Stomach (tissue), 9 donors: ENCODE data around the gene PUS1. TPM values are rescaled to one million over a fixed set of nuclear protein-coding genes. Genes with fewer than 3 reads are reported as not detected.

Experiments
- DNase-seq, 2 donors: peaks; one replicate each; pipeline versions ENCODE4 v3.0.0 to v3.0.0-alpha.2; 2013 to 2019
- H3K27ac ChIP-seq, 5 donors: fragments of 200-600 bp in 4 of 5; sonication (generic) in 4 of 5; one replicate each; pipeline ENCODE4 v1.5.1; 2013 to 2019; ENCODE audit warnings: mild to moderate bottlenecking in 1 of 5, moderate library complexity in 1 of 5
- H3K27me3 ChIP-seq, 3 donors: fragments of 200-600 bp; sonication (generic); one replicate each; pipeline ENCODE4 v1.5.1; 2017 to 2019; ENCODE audit warnings: mixed run types in 1 of 3
- H3K36me3 ChIP-seq, 4 donors: fragments of 200-600 bp; sonication (generic); 1 replicate in 3 of 4; 2 replicates in 1 of 4; pipeline ENCODE4 v1.5.1; 2016 to 2019
- H3K4me1 ChIP-seq, 4 donors: fragments of 200-600 bp; sonication (generic); one replicate each; pipeline ENCODE4 v1.5.1; 2016 to 2019
- H3K4me3 ChIP-seq, 4 donors: fragments of 200-600 bp; sonication (generic) in 3 of 4; one replicate each; pipeline ENCODE4 v1.5.1; 2016 to 2019; ENCODE audit warnings: mild to moderate bottlenecking in 1 of 4
- H3K9me3 ChIP-seq, 4 donors: fragments of 200-600 bp; sonication (generic); one replicate each; pipeline ENCODE4 v1.5.1; 2016 to 2019
- EP300 ChIP-seq: sonication (generic); formaldehyde crosslinking; IDR thresholded peaks from one replicate; pipeline ENCODE4 v1.6.1; 2017; ENCODE audit warnings: antibody characterized with exemption
- POLR2A ChIP-seq, 4 donors: fragments of 450-650 bp; IDR thresholded peaks; one replicate each; pipeline ENCODE4 v1.6.1; 2016; ENCODE audit warnings: antibody characterized with exemption in 4 of 4, control low read depth in 2 of 4, mild to moderate bottlenecking in 1 of 4, moderate library complexity in 1 of 4
- POLR2AphosphoS5 ChIP-seq, 3 donors: sonication (generic); formaldehyde crosslinking; IDR thresholded peaks; one replicate each; pipeline ENCODE4 v1.6.1; 2016; ENCODE audit warnings: antibody characterized with exemption in 3 of 3
- WGBS, 5 donors: extraction: QIAGEN DNeasy Blood & Tissue Kit in 3 of 5; methylation state at CpG; one replicate each; pipeline versions ENCODE4 v1.1.5 to v1.1.7; 2013 to 2018; 5-methylcytosine and 5-hydroxymethylcytosine counted together
- intact Hi-C: fragments of 100-400 bp; cut with DNase I; formaldehyde crosslinking; loops from one replicate; pipeline ENCODE4 v1.15.1; 2023; ENCODE audit warnings: low total_unique reads
- polyA plus RNA-seq, 3 donors: library from polyadenylated mRNA; stranded (reverse); fragments of 200-250 nt; gene quantifications; one replicate each; pipeline ENCODE4 v1.2.3, GENCODE V29; 2013
- total RNA-seq, 5 donors: library from RNA; depleted of rRNA; stranded (reverse); fragments of >200 nt; gene quantifications; one replicate each; pipeline versions ENCODE4 v1.1.0 to v1.2.3, GENCODE V29; 2014 to 2016
- TF ChIP-seq, protein P1 (sequence below), 7 experiments: fragments of 450-650 bp in 4 of 7; fragments of 200-600 bp in 3 of 7; sonication (generic) in 3 of 7; IDR thresholded peaks; one replicate each; pipeline ENCODE4 v1.5.1; 2016 to 2019; ENCODE audit warnings: antibody characterized with exemption in 7 of 7, control low read depth in 2 of 7, mild to moderate bottlenecking in 1 of 7
- donor health status: healthy with polysubstance abuse.
- donor health status: Bipolar disorder and iron deficiency.
- donor health status: healthy.

The PUS1 gene
- total and polyA plus RNA-seq, 8 donors, result 3.1 to 26.3 (median 12.5) TPM

DNA sequence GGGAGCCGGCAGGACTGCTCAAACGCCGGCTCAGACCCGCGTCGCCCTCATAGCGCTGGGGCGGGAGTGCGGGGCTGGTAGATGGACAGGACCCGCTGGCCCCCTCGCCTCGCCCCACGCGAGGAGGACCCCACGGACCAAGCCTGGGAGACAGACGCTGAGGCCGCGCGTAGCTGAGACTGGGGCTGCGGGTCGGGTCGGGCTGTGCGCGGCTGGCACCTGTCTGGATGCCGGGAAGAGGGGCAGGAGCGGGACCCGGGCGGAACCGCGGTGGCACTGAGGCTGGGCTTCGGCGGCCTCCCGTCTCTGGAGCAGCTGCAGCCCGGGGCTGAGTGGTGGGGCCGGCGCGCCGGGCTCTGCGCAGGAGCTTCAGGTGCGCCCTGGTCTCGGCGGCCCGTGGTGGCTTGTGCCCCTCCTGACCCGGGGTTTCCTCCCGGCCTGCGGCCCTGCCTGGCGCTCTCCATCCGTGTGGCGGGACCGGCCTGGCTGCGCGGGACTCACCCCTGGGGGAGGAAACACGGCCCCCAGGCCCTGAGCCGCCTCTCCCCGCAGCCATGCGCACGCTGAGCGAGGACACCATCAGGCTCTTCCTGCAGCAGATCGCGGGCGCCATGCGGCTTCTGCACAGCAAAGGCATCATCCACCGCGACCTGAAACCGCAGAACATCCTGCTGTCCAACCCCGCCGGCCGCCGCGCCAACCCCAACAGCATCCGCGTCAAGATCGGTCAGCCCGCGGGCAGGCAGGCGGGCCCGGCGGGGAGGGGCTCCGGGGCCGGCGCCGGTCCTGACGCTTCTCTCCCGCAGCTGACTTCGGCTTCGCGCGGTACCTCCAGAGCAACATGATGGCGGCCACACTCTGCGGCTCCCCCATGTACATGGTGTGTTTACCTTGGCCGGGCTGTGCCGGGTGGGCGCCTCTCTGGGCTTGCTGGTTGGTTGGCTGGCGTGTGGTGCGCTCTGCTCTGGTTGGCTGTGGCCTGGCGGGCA, 20.7 kb upstream of the PUS1 start:
- DNase-seq, result no peak
- no peak overlapping the region for H3K4me3 ChIP-seq
- TF ChIP-seq EP300, result no peak
- TF ChIP-seq POLR2AphosphoS5 (IDR thresholded peaks at IDR 0.05), result no peak
- TF ChIP-seq POLR2A (IDR thresholded peaks at IDR 0.05), result no peak
- TF ChIP-seq, protein P1, sequence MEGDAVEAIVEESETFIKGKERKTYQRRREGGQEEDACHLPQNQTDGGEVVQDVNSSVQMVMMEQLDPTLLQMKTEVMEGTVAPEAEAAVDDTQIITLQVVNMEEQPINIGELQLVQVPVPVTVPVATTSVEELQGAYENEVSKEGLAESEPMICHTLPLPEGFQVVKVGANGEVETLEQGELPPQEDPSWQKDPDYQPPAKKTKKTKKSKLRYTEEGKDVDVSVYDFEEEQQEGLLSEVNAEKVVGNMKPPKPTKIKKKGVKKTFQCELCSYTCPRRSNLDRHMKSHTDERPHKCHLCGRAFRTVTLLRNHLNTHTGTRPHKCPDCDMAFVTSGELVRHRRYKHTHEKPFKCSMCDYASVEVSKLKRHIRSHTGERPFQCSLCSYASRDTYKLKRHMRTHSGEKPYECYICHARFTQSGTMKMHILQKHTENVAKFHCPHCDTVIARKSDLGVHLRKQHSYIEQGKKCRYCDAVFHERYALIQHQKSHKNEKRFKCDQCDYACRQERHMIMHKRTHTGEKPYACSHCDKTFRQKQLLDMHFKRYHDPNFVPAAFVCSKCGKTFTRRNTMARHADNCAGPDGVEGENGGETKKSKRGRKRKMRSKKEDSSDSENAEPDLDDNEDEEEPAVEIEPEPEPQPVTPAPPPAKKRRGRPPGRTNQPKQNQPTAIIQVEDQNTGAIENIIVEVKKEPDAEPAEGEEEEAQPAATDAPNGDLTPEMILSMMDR (IDR thresholded peaks at IDR 0.05), result no peak
- no peaks in the 10 kb centered on the region for H3K9me3 ChIP-seq
- 91 to 98% (median 96%) methylated on average over 31 to 96 of the region's 96 CpGs for WGBS, 5 donors
- H3K27ac ChIP-seq, result no peak overlapping the region
- H3K4me1 ChIP-seq, result peaks cover 17 to 40% (median 29%) of the 10 kb centered on the region in 4 donors
- peaks cover 52 to 78% (median 74%) of the 10 kb centered on the region in 4 donors for H3K36me3 ChIP-seq
- intact Hi-C loops, result no loop called here
- no peaks in the 10 kb centered on the region for H3K27me3 ChIP-seq

DNA sequence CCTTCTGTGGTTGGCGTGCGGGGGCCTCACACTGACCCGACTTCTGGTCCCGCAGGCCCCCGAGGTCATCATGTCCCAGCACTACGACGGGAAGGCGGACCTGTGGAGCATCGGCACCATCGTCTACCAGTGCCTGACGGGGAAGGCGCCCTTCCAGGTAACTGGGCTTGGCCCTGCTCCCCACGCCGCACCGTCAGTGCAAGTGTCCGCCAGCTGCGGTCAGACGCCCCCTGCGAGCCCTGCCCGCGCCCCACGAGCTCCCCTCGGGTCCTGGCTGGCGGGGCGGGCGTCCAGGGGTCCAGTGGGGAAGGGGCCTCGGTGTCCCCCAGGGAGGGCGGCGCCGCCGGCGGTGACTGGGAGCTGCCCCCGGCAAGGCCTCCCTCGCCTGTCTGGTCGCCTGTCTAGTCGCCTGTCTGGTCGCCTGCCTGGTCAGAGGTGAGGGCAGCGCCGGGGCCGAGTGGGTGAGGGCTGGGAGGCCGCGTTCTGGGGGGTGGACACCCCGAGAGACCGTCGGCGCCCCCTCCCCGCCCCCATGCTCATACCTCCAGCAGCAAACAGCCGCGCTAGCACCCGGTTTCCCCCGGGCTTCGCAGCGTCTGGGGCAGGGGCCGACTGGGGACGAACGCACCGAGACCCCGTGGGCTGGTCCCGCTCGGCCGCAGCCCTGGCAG, 19.9 kb upstream of the PUS1 start:
- Histone ChIP-seq H3K27me3 (no peaks in the 10 kb centered on the region), H3K36me3 (peaks cover 60 to 86% (median 82%) of the 10 kb centered on the region in 4 donors), H3K27ac (no peak overlapping the region), H3K4me1 (peaks cover 13 to 34% (median 25%) of the 10 kb centered on the region in 4 donors), H3K4me3 (no peak overlapping the region), H3K9me3 (no peaks in the 10 kb centered on the region)
- intact Hi-C loops, result no loop called here
- no peak for DNase-seq
- TF ChIP-seq POLR2AphosphoS5 (IDR thresholded peaks at IDR 0.05), result no peak
- no peak for TF ChIP-seq EP300
- TF ChIP-seq, protein P1 (IDR thresholded peaks at IDR 0.05), result no peak
- no peak for TF ChIP-seq POLR2A (IDR thresholded peaks at IDR 0.05)
- 94 to 97% (median 96%) methylated on average over 38 to 61 of the region's 61 CpGs for WGBS, 5 donors

DNA sequence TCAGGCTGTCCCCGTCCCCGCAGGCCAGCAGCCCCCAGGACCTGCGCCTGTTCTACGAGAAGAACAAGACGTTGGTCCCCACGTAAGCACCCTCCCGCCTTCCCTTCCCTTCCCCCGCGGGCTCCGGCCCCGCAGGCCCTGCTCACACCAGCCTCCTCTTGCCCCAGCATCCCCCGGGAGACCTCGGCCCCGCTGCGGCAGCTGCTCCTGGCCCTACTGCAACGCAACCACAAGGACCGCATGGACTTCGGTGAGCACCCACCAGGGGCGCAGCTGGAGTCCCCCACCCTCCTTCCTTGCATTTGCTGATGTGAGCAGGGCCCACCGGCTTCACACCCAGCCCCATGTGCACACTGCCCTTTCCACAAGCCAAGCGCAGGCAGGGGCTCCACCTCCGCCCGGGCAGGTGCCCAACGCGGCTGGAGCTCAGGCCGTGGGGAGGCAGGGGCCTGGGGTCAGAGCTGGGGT, 19.3 kb upstream of the PUS1 start:
- no peak overlapping the region for H3K27ac ChIP-seq
- TF ChIP-seq, protein P1 (IDR thresholded peaks at IDR 0.05), result no peak
- TF ChIP-seq EP300 (no peak), POLR2A (IDR thresholded peaks at IDR 0.05) (no peak), POLR2AphosphoS5 (IDR thresholded peaks at IDR 0.05) (no peak)
- H3K36me3 ChIP-seq, result peaks cover 65 to 92% (median 86%) of the 10 kb centered on the region in 4 donors
- H3K9me3 ChIP-seq, result no peaks in the 10 kb centered on the region
- 92 to 95% (median 94%) methylated on average over 22 to 26 of the region's 26 CpGs for WGBS, 5 donors
- H3K4me1 ChIP-seq, result peaks cover 13 to 29% (median 20%) of the 10 kb centered on the region in 4 donors
- intact Hi-C loops, result no loop called here
- no peak overlapping the region for H3K4me3 ChIP-seq
- H3K27me3 ChIP-seq, result no peaks in the 10 kb centered on the region
- DNase-seq, result no peak

DNA sequence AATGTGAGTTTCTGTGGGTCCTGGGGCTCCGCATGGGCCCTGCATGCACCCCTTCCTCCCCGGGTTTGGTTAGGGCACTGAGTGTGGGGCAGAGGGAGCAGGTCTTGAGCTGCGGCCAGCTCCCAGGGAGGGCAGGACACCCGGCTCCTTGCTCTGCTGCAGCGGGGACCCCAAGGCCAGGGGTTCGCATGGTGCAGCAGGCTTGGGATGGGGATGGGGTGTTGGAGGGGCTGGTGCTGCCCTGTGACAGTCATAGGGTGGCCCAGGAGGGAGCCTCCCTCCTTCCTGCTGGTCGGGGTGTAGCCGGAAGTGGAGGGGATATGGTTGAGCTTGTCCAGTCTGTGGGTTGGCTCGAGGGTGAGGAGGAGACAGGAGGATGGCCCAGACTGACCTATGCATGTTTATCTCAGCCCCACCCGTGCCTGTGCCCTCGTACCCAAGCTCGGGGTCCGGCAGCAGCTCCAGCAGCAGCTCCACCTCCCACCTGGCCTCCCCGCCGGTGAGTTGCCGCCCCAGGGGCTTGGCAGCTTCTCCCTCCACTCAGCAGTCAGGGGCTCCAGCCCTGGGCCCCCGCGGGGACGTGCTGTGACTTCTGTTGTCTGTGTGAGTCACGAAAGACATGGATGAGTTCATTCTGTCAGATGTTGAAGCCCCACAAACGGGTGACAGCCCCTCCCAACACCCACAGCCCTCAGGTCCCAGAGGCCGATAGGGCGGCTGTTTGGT, 18.6 kb upstream of the PUS1 start:
- Histone ChIP-seq H3K27ac (no peak overlapping the region), H3K36me3 (peaks cover 72 to 95% (median 92%) of the 10 kb centered on the region in 4 donors), H3K9me3 (no peaks in the 10 kb centered on the region), H3K27me3 (no peaks in the 10 kb centered on the region), H3K4me3 (no peak overlapping the region), H3K4me1 (peaks cover 9 to 22% (median 17%) of the 10 kb centered on the region in 4 donors)
- DNase-seq, result no peak
- no peak for TF ChIP-seq POLR2A (IDR thresholded peaks at IDR 0.05)
- TF ChIP-seq, protein P1 (IDR thresholded peaks at IDR 0.05), result no peak
- TF ChIP-seq EP300, result no peak
- no peak for TF ChIP-seq POLR2AphosphoS5 (IDR thresholded peaks at IDR 0.05)
- intact Hi-C loops, result no loop called here
- 80 to 88% (median 87%) methylated on average over 17 to 23 of the region's 23 CpGs for WGBS, 5 donors
